A549 treated with RU486 at 1 μM for 4 hours (cell line): ENCODE results near the gene RTTN. TPM values are rescaled to one million over a fixed set of nuclear protein-coding genes. Genes with fewer than 3 reads are reported as not detected.

Experiments
- total RNA-seq: library from RNA; stranded (reverse); fragments of 200-300 nt; extraction: Qiagen RNA extraction; gene quantifications from 5 replicates; pipeline ENCODE4 v1.2.3, GENCODE V29; 2022; ENCODE audit warnings: low read depth

Gene RTTN, protein sequence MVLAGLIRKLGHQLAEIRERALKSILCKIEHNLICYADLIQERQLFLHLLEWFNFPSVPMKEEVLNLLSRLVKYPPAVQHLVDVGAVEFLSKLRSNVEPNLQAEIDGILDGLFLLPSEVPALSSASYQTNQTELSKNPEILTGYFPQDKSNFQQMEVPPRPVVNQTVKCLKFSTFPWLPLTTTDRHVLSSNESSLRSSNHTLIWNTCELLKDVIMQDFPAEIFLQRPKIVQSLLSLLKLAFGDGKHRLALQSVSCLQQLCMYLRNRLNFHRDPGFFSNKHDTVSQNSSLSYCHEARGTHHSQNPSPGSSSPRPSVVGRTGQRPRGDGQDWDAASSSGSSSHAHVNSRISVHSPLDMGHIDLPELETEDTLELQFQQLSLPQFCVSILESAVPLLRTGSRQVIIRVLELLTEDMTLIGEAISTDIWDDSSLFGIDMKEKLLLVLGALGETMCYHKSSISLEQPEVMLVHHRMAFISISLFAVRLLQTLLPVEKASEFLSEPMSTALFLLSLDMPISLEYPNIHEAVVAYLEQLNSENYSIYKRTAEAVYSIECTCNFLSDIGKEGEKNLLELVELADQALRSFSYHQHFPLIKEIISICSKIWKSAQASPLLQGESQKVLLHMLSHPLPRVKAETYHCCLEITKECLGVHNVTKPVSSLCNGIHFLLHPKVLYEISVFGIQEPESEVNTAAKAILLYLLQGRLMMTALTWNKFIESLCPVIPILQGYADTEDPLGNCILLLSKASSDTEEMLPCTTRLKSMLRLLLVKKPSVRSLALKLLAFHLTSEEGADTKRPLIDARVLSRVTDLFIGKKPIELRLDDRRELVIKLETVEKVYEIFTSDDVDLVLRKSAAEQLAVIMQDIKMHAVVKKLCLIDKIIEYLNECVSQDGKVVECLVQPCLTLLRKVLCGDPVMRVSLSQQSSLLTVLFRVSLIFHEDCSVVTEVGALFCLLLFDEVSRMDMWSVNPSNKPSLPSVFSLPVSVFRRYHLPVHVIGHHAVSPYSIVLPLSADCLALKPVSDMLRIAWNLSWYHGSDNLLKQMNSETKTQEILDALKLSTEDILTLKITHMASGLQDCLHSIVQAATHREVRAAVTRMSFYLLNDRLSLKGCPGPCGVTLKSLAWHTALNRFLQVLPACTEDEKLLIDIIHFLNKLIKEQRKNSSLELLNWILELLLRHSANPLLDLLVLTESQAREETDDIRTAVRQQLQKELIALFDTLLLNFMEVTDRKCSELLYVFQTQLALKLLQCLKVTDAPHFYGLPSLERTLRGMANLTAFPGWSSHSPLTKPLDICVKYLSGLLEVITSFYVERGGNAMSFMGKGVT (N-terminal part only)
- 4.7 to 5.6 TPM (median 5.3 TPM) in 5 replicates for total RNA-seq

DNA sequence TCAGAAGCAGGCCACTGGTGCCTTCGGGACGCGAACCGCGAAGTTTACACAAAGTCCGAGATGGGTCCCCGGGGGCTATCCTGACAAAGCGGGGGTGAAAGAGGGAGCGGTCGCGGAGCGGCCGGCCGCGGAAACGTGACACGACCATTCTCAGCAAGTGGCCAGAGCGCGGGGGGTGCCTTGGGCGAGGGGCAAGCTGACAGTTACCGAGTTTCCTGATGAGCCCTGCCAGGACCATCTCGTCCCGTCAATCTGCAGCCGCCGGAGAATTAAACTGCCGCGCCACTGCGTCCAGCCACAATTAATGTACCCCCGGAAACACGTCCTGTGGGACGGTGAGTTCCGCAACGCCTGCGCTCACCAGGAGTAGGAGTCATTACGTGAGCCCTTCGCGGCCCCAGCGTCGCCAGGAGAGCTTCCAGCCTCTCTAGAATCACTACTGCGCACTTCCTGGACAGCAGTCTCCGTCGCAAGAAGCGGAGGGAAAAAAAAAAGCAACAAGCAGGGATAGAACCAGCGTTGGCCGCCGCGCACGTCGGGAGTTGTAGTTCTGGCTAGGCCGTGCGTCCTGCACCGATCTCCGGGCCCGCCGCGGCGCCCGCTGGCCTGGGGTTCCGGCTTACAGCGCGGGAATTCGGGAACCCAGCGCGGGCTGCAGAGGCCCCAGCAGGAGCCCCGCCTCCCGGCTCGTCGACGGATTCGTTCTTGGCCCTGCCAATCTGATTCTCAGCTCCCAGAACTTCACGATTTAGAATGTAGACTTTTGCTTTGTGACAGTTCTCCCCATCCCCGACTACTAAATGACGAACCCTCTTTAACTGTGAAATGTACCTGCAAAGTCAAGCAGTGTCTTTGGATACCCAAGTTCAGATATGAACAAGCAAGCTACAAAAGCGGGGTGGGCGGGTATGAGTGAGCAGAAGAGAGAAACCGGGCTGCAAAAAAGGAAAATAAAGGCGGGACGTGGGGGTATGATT lies at the start of gene RTTN:
Gene RTTN (minus strand): TSS at position 267 of the 977 bp plus-strand sequence. CDS start 29 bp downstream, at position 238.

Other genes starting within 250 kb of the RTTN start
- 19.7 to 31.8 TPM (median 31.1 TPM) in 5 replicates for gene SOCS6, start 83.4 kb upstream of the RTTN start, total RNA-seq